ENCODE results near the gene LCN1. TPM values are rescaled to one million over a fixed set of nuclear protein-coding genes. Genes with fewer than 3 reads are reported as not detected.

Gene LCN1
- total RNA-seq, 1 donor from 2014 or later, result not detected

DNA sequence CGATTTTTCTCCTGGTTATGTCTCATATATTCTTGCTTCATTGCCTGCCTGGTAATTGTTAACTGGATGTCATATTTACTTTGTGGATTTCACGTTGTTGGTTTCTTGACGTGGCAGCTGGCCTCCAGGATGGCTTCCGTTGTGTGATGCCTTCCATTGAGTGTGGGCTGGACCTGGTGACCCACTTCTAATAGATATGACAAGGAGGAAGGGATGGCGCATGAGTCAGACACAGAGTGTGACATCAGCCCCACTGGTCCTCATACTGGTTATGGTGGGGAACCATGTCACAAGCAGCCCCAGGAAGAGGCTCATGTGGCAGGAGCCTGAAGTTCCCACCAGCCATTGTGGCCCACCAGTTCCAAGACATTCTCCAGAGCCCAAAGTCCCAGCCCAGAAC lies 34.0 kb downstream of the LCN1 start:
- H4K20me1 ChIP-seq (ENCODE audit: low read depth), result no peaks in the 10 kb centered on the region
- no peak for TF ChIP-seq CTCF (IDR thresholded peaks at IDR 0.05)
- no peak for TF ChIP-seq EZH2phosphoT487 (IDR thresholded peaks at IDR 0.05)
- no peak for TF ChIP-seq EZH2 (IDR thresholded peaks at IDR 0.05)
- no peaks in the 10 kb centered on the region for H3K79me2 ChIP-seq (ENCODE audit: low read depth)
- no peaks in the 10 kb centered on the region for H3F3A ChIP-seq (ENCODE audit: low read depth)
- no peaks in the 10 kb centered on the region for H3K36me3 ChIP-seq
- no peaks in the 10 kb centered on the region for H3K9me3 ChIP-seq (ENCODE audit: low read depth)
- no peaks in the 10 kb centered on the region for H3K36me3 Mint-ChIP-seq
- H3K27ac ChIP-seq, result no peak overlapping the region
- H3K4me3 ChIP-seq, result no peak overlapping the region
- no peaks in the 10 kb centered on the region for H3K27me3 ChIP-seq
- no peaks in the 10 kb centered on the region for H3K4me1 ChIP-seq
- no peak overlapping the region for H3K4me3 Mint-ChIP-seq
- H3K27ac Mint-ChIP-seq, result no peak overlapping the region
- H3K9ac ChIP-seq, result no peak overlapping the region
- H3K27me3 Mint-ChIP-seq (ENCODE audit: insufficient read depth, low read depth), result peaks cover 7% of the 10 kb centered on the region
- peaks cover 2% of the 10 kb centered on the region for H3K4me1 Mint-ChIP-seq
- no peak overlapping the region for H2AFZ ChIP-seq (replicated peaks)
- no peak for DNase-seq (ENCODE audit: low spot score)
- H3K9me3 Mint-ChIP-seq, result peaks cover 2% of the 10 kb centered on the region
- H3K4me2 ChIP-seq, result no peak overlapping the region

GRCh38 chr9:135555910-135556309 lies 34.7 kb downstream of the LCN1 start:
- H3K36me3 Mint-ChIP-seq, result no peaks in the 10 kb centered on the region
- Histone ChIP-seq H3K9me3 (ENCODE audit: low read depth) (no peaks in the 10 kb centered on the region), H3K36me3 (no peaks in the 10 kb centered on the region), H3K9ac (no peak overlapping the region), H2AFZ (replicated peaks) (no peak overlapping the region), H3K4me3 (no peak overlapping the region), H3K27me3 (no peaks in the 10 kb centered on the region), H3F3A (ENCODE audit: low read depth) (no peaks in the 10 kb centered on the region), H3K4me1 (no peaks in the 10 kb centered on the region), H3K27ac (no peak overlapping the region), H3K79me2 (ENCODE audit: low read depth) (no peaks in the 10 kb centered on the region), H4K20me1 (ENCODE audit: low read depth) (no peaks in the 10 kb centered on the region), H3K4me2 (no peak overlapping the region)
- no peak overlapping the region for H3K27ac Mint-ChIP-seq
- DNase-seq (ENCODE audit: low spot score), result no peak
- H3K27me3 Mint-ChIP-seq (ENCODE audit: insufficient read depth, low read depth), result peaks cover 7% of the 10 kb centered on the region
- TF ChIP-seq EZH2phosphoT487 (IDR thresholded peaks at IDR 0.05), result no peak
- TF ChIP-seq CTCF (IDR thresholded peaks at IDR 0.05), result no peak
- no peak for TF ChIP-seq EZH2 (IDR thresholded peaks at IDR 0.05)
- no peak overlapping the region for H3K4me3 Mint-ChIP-seq
- peaks cover 2% of the 10 kb centered on the region for H3K4me1 Mint-ChIP-seq
- peaks cover 2% of the 10 kb centered on the region for H3K9me3 Mint-ChIP-seq

DNA sequence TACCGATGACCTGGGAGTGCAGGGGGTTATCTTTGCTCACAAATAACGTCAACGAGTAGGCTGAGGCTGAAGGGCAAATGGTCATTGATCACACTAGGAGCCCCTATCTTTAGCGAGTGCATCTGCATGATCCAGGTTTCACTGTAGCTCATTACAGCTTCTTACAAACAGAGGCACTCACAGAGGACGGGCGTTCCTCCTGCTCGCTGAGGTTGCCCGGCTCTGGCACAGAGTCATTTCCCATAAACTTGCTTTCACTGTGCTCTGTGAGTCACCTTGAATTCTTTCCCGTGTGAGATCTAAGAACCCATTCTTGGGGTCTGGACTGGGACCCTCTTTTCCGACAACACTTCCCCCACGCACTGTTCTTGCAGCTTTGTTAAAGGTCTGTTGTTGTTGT lies 38.4 kb downstream of the LCN1 start:
- DNase-seq (ENCODE audit: low spot score), result no peak
- no peaks in the 10 kb centered on the region for H3K9me3 ChIP-seq (ENCODE audit: low read depth)
- H3K4me3 ChIP-seq, result no peak overlapping the region
- no peak overlapping the region for H3K4me2 ChIP-seq
- H3F3A ChIP-seq (ENCODE audit: low read depth), result no peaks in the 10 kb centered on the region
- no peaks in the 10 kb centered on the region for H3K27me3 ChIP-seq
- no peak overlapping the region for H3K9ac ChIP-seq
- Mint-ChIP-seq H3K27ac (no peak overlapping the region), H3K9me3 (no peaks in the 10 kb centered on the region), H3K4me3 (no peak overlapping the region), H3K4me1 (no peaks in the 10 kb centered on the region), H3K27me3 (ENCODE audit: insufficient read depth, low read depth) (peaks cover 5% of the 10 kb centered on the region), H3K36me3 (no peaks in the 10 kb centered on the region)
- no peaks in the 10 kb centered on the region for H3K4me1 ChIP-seq
- no peak for TF ChIP-seq EZH2 (IDR thresholded peaks at IDR 0.05)
- TF ChIP-seq EZH2phosphoT487 (IDR thresholded peaks at IDR 0.05), result no peak
- TF ChIP-seq CTCF (IDR thresholded peaks at IDR 0.05), result no peak
- no peaks in the 10 kb centered on the region for H4K20me1 ChIP-seq (ENCODE audit: low read depth)
- no peak overlapping the region for H2AFZ ChIP-seq (replicated peaks)
- H3K36me3 ChIP-seq, result no peaks in the 10 kb centered on the region
- H3K27ac ChIP-seq, result no peak overlapping the region
- H3K79me2 ChIP-seq (ENCODE audit: low read depth), result no peaks in the 10 kb centered on the region

Measured in neural progenitor cell (in vitro differentiated cells).